HFF-Myc (cell line): ENCODE measurements around the gene PTPRK.

Experiments used
- DNase-seq: peaks from one replicate; pipeline ENCODE4 v3.0.0-alpha.2; 2011; ENCODE audit warnings: low read depth; ENCODE audit errors: extremely low read depth
- H3K4me3 ChIP-seq: replicated peaks from 2 replicates; pipeline ENCODE4 v1.5.1; 2011; ENCODE audit warnings: low read depth, mild to moderate bottlenecking, control low read depth, low read length
- TF ChIP-seq, protein P1 (sequence below): IDR thresholded peaks from 2 replicates; pipeline ENCODE4 v1.5.1; 2012; ENCODE audit warnings: mild to moderate bottlenecking, low read depth, low read length, control low read depth; ENCODE audit errors: missing control alignments

PTPRK gene

DNA sequence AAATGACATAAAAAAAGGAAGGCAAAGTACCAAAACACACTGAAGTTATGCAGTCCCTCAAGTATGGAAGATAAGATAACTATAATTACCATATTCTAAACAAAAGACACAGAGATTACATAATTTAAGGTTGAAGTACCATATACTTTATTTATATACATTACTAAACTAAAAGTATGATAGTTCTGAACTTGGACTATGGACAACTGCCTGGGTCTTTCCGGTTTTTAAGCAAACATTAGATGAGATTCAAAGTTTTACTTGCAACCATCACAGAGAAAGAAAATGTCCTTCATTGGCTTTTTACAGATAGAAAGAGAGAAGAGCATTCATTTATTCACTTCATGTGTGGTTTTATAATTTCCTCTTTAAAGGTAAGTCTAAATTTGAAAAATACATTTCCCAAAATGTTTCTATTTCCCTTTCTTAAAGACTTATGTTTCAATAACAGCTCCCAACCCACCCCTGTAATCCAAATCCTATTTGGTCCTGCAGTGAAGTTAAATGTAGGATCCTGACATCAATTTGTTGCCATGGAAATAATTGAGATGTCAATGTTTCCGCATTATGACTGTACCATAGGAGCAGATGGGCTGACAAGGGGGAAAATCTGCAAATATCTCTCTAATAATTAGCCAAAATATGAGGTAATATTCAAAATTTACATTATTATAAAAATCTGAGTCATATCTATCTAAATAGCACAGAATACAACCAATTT lies 63.7 kb downstream of the PTPRK start:
- no peak overlapping the region for H3K4me3 ChIP-seq
- no peak for DNase-seq
- TF ChIP-seq, protein P1, sequence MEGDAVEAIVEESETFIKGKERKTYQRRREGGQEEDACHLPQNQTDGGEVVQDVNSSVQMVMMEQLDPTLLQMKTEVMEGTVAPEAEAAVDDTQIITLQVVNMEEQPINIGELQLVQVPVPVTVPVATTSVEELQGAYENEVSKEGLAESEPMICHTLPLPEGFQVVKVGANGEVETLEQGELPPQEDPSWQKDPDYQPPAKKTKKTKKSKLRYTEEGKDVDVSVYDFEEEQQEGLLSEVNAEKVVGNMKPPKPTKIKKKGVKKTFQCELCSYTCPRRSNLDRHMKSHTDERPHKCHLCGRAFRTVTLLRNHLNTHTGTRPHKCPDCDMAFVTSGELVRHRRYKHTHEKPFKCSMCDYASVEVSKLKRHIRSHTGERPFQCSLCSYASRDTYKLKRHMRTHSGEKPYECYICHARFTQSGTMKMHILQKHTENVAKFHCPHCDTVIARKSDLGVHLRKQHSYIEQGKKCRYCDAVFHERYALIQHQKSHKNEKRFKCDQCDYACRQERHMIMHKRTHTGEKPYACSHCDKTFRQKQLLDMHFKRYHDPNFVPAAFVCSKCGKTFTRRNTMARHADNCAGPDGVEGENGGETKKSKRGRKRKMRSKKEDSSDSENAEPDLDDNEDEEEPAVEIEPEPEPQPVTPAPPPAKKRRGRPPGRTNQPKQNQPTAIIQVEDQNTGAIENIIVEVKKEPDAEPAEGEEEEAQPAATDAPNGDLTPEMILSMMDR, result no peak

- no peak for DNase-seq
- H3K4me3 ChIP-seq, result no peak overlapping the region
- TF ChIP-seq, protein P1, result no peak
Measured at GRCh38 chr6:128455959-128456358, 64.4 kb downstream of the PTPRK start.

DNA sequence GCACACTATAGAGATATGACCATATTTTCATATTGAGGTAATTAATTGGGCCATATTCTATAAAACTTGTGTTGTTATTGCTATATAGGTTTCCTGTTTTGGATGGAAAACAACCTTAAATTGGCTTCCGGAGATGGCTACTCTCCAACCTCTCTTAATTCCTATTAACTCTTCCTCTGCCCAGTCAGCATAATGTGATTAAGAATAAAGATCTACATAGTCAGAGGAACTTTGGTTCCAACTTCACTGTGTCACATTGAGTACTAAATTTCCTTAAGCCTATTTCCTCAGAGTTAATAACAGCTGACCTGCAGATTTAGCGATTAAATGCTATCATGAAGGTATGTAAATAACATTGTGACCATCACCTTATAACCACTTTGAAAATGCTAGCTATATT lies 67.7 kb downstream of the PTPRK start:
- H3K4me3 ChIP-seq, result no peak overlapping the region
- TF ChIP-seq, protein P1, result no peak
- no peak for DNase-seq

DNA sequence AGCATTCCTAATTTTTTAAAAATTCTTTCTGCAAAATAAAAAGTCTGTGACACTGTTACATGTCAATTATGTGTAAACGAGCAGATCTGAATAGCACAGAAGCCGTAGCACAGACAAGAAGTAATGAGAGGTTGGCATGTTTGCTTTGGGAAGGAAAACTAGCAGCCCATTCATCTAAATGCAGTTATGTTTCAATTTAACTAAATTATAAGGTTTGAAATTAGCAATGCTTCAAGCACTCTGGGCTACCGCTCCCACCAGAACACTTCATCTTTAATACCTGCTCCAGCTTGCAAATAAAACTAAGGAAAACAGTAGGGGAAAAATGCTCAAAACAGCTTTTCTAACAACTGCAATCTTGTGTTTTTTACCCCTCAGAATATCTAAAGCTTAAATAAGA lies 73.9 kb downstream of the PTPRK start:
- TF ChIP-seq, protein P1, result no peak
- no peak overlapping the region for H3K4me3 ChIP-seq
- DNase-seq, result no peak

DNA sequence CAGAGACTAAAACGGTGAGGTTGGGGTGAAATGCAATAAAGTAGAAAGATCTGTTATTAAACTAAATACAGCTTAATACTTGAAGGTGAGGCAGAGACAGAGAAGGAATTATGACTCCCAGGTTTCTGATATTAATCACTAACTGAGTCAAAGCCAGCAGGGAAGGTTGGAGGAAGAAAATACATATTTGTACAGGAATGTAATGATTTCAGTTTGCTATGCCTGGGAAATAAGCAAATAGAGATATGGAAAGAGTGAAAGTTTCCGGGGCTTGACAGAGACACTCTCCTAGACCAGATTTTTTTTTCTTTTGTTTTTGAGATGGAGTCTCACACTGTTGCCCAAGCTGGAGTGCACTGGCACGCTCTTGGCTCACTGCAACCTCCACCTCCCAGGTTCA lies 76.8 kb downstream of the PTPRK start:
- TF ChIP-seq, protein P1, result no peak
- no peak for DNase-seq
- no peak overlapping the region for H3K4me3 ChIP-seq

DNA sequence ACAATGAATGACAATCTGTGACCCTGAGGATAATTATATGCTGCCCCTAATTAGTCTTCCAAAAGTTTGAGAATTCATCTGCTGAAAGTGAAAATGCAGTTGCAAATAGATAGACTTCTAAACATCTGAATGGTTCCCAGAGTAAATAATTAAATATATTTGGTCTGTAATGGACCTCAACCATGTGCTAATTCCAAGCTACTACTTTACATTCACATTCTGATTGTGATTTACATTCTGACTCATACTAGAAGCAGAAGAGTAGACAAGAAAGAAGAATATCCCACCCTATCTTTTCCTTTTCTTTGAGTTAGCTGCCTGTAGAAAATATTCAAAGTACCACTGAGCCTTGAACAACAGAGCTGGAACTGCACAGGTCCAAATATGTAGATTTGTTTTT lies 80.8 kb downstream of the PTPRK start:
- DNase-seq, result no peak
- TF ChIP-seq, protein P1, result no peak
- H3K4me3 ChIP-seq, result no peak overlapping the region

DNA sequence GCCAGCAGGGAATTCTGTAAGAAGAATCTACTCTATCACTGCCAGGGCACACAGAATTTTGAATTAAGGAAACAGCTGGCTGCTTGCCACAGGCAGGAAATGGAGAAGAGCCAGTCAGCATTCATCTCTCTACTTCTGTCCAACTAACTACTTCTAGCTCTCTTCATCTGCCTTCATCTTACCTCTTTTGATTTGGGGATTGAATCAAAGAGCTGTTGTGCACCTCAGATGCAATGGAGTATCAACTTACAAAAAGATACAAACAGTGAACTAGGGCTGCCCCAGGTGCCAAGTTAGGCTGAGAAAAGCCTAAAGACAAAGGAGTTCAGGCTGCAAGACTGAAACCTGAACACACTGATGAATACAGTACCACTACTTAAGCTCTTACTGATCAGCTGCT lies 82.0 kb downstream of the PTPRK start:
- H3K4me3 ChIP-seq, result no peak overlapping the region
- TF ChIP-seq, protein P1, result no peak
- no peak for DNase-seq
